Fibroblast of lung (primary cell): ENCODE results near the gene ZNF691.

Source experiments
- CTCF ChIP-seq, 2 donors: IDR thresholded peaks in 1 of 2; conservative IDR thresholded peaks in 1 of 2; 1 replicate in 1 of 2; 2 replicates in 1 of 2; pipeline ENCODE4 v1.5.1; 2011 to 2012; ENCODE audit warnings: low read length in 2 of 2, control low read depth in 1 of 2, inconsistent platforms in 1 of 2, low read depth in 1 of 2, mild to moderate bottlenecking in 1 of 2
- EZH2 ChIP-seq: IDR thresholded peaks from 2 replicates; pipeline ENCODE4 v1.5.1; 2012; ENCODE audit warnings: low read length, control low read depth, mild to moderate bottlenecking; ENCODE audit errors: missing control alignments

- TF ChIP-seq CTCF (conservative IDR thresholded peaks at IDR 0.05 in 1 of 2, IDR thresholded peaks at IDR 0.05 in 1 of 2; ENCODE audit: low read depth in 1 of 2, low read length in 2 of 2): no peak
- TF ChIP-seq EZH2: no peak
Measured at GRCh38 chr1:42825036-42825851, 21.2 kb upstream of the ZNF691 start.
